ENCODE measurements around the gene ARHGAP22.

ARHGAP22 gene

DNA sequence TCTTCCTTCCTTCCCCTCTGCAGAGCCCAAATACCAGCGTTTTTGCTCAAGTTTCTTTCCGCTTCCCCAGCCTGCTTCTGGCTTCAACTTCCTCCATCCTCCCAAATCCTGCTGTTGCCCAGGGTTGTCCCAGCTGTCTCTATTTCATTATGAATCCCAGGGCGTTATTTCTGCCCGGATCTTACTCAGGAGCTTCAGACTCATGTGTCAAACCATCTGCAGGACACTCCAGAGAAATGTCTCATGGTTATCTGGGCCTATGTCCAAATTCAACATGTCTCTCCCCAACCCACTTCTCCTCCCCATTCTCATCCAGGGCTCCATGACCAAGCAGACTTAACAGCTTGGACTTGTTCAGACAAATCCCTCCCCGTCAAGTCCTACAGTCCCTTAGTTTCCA lies 15.6 kb downstream of the ARHGAP22 start:
- DNase-seq (ENCODE audit: extremely low read depth in 1 of 2, low read depth in 1 of 2) = no peak

DNA sequence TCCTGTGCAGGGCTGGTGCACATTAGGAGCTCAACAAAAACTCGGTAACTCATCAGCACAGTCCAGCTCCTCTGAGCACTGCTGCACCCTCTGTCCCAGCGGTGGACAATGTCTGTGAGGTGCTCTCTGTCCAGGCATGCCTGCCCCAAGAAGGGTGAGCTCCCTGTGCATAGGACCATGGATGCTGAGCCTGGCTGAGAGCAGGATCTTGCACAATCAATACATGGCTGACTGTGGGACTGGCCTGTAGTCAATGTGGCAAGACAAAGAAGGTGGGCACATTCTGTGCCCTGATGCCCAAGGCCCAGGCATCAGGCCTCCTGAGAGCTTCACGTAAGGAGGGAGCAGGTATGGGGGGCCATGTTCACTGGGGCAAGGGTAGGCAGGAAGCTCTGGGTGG lies 17.1 kb downstream of the ARHGAP22 start:
- no peak for DNase-seq (ENCODE audit: extremely low read depth in 1 of 2, low read depth in 1 of 2)

DNA sequence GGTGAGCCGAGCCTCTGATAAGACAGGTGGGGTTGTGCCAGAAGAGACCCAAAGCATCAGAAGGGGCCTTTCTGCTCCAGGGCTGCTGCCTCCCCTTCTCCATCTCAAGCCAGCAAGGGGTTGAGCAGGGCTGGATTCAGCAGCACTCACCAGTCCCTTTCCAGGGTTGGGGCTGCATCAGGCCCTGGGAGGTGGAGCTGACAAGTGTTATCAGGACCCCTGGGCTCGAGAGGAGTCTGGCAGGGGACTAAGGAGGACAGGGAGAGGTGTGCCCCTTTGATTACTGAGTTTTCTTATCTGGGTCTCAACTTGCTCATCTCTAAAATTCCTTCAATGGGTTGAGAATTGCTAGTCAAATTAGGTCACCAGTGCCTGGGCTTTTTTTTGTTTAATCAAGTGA lies 17.8 kb downstream of the ARHGAP22 start:
- DNase-seq (ENCODE audit: extremely low read depth in 1 of 2, low read depth in 1 of 2) = no peak

DNA sequence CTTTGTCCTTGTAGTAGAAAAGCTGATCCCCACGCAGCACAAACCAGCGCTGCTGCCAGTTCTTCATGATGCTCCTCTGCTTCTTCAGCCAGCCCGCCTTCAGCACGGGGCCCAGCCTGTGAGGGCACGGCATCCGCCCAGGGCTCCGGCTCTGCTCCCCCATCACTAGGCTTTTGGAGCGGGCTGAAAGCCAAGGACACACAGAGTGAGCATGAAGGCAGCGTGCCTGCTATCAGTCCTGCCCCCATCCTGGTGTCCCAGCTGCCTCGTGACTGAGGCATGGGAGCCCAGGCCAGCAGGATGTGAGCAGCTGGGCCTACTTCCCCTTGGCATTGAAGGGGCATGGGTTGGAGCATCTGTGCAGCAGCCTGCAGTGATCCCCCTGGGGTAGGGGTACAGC lies 21.9 kb downstream of the ARHGAP22 start:
- no peak for DNase-seq (ENCODE audit: extremely low read depth in 1 of 2, low read depth in 1 of 2)

DNA sequence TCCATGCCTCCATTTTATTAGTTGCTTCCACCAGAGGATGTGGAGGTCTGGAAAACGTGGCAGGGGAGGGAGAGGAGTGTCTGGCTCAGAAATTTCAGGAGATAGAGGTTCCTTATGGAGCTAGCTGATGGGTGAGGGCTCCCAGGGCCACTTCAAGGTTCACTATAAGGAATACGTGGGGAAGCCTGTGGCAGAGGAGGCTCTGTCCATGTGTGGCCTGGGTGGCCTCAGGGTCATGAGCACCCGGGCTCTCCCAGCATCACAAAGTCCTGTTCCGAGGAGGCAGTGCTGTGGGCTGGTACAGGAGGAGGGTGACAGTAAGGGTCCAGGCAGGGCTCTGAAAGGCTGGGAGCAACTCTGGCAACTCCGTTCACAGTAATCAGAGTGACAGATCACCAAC lies 24.6 kb downstream of the ARHGAP22 start:
- no peak for DNase-seq (ENCODE audit: extremely low read depth in 1 of 2, low read depth in 1 of 2)

DNA sequence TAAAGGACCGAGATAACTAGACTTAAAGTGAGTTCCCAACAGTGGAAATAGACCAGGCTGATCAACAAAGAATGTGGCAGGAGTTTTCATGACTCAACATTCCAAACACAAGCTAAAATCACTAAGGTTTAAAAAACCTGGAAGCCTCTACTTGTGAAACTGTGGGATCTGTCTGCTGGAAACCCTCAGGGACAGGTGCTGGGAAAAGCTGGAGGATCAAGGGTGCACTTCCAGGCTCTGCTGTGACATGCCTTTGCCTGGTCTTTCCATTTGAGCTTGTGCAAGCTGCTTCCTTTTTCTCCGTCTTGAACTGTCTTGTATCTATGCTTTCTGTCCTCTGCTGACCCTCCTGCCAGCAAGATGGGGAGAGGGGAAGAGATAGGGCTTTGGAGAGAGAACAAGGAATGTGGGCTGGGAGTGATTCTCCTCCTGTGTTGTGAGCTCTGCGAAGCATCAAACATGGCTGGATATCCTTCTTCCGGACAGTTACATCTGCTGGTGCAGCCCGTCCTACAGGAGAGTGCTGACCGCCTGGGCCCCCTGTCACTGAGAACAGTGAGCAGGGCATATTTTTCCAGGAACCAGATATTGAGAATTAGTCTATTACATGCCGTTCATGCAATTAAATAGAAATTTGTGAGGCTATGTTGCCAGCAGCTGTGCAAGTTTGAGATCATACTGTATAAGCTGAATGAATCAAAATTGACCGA lies 25.5 kb downstream of the ARHGAP22 start:
- no peak for DNase-seq (ENCODE audit: extremely low read depth in 1 of 2, low read depth in 1 of 2)

DNA sequence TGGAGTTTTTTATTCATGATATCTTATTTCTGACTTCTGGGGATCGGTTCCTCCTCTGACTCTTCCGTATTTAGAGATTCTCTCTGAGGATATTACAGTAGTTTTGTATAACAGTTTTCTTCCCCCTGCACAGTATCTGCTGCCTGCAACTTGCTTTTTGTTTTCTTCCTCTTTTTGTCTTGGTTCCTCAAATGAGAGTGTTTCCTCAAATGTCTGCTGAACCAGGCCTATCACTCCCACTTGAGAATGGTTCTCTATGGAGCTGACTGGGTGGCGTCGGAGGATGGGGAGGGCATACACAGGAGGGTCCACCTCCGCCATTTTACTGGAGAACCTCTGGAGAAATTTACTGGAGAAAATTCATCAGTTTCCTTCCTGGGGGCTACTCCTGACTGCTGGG lies 27.7 kb downstream of the ARHGAP22 start:
- DNase-seq (ENCODE audit: extremely low read depth in 1 of 2, low read depth in 1 of 2) = no peak

DNA sequence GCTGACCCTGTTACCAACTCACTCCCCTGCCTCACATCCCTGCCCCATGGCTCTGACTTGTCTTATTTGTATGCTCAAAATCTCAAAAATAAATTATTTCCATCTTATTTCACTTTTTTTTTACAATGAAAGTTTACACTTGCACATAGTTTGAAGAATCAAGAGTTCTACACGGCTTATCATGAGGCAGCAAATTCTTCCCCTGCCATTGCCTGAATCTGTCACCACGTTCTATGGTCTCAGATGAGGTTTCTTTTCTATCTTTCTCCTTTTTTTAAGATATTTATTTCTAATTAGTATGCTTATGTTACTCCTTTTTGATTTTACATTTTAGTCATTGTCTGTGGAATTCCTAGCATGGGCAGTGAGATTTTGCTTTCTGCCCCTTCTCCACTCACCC lies 28.4 kb downstream of the ARHGAP22 start:
- DNase-seq (ENCODE audit: extremely low read depth in 1 of 2, low read depth in 1 of 2) = no peak

DNA sequence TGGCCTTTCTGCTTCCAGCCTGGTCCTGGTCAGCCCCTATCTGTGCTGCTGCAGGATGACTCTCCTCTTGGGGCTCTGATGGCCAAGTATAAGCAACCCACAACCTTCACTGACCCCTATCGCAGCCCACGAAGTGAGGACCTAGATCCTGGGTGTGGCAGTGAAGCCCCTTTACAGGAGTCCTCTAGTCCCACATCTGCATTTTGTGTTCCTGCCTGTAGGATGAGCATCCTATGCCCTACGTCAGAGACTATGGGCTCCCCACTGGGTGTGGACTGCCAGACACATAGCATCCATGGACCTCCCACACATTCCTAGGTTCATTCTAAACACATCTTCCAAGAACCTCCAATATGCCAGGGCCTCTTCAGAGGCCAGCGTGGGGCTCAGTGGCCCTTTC lies 29.0 kb downstream of the ARHGAP22 start:
- no peak for DNase-seq (ENCODE audit: extremely low read depth in 1 of 2, low read depth in 1 of 2)

DNA sequence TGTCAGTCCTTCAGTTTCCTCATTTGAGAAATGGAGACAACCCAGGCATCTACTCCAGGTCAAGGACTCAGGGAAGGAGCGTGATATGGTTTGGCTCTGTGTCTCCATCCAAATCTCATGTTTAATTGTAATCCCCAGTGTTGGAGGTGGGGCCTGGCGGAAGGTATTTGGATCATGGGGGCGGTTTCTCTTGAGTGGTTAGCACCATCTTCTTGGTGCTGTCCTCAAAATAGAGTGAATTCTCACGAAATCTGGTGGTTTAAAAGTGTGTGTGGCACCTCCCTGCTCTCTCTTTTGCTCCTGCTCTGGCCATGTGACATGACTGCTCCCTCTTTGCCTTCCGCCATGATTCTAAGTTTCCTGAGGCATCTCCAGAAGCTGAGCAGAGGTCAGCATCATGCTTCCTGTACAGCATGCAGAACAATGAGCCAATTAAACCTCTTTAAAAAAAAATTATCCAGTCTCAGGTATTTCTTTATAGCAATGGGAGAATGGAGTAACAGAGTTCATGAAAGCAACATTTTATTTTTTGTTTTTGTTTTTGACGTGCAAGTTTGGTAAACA lies 30.0 kb downstream of the ARHGAP22 start:
- no peak for DNase-seq (ENCODE audit: extremely low read depth in 1 of 2, low read depth in 1 of 2)

DNA sequence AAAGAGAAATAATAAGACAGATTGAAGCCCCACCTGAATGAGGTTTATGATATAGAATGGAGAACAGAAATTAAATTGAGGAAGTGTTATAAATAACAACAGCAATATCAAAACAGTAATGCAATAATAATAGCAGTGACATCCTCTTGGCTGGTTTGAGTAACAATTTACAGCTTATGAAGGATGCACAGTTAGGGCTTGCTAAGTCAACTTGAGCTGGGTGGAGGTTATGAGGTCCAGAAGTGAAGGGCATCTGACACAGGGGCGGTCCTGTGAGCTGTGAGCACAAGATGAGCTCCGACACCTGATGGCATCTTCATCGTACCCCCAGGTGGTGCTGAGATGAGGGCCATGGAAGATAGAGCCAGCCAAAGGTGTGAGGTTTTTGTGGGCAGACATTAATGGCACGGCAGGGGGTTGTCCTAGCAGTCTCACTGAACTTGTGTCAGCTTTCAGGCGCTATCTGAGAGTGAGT lies 30.5 kb downstream of the ARHGAP22 start:
- no peak for DNase-seq (ENCODE audit: extremely low read depth in 1 of 2, low read depth in 1 of 2)

DNA sequence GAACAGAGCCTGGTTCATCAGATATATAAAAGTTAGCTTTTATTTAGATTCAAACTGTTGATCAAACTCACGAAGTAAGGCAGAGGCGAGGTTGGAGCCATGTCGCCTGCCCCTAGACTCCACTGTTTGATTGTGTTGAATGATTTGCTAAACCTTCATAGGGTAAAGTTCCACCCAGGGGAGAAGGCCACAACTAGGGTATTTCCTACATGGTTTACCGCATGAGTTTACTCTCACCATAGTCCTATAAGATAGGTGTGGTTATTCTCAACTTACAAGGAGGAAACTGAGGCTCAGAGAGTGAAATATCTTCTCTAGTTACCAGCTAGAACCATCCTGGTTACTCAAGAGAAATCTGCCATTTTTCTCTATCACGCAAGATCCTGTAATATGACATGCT lies 31.8 kb downstream of the ARHGAP22 start:
- no peak for DNase-seq (ENCODE audit: extremely low read depth in 1 of 2, low read depth in 1 of 2)

DNA sequence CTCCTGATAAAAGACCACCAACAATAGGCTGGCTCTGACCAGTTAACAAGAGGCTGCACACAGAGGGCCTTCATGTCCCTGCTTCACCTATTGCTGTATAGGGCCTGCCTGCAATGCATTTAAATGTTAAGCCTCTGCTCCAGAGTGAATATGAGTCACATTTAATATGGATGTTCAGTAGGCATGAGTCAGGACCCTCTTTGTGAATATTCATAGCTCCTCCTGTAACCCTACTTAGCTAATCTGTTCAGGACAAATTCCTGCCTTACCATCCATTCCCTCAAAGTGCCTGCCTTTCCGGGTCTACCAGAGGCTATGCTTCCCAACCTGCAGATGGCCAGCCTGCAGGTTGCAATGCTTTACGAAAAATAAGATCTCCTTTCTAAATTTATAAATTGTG lies 32.5 kb downstream of the ARHGAP22 start:
- no peak for DNase-seq (ENCODE audit: extremely low read depth in 1 of 2, low read depth in 1 of 2)

DNA sequence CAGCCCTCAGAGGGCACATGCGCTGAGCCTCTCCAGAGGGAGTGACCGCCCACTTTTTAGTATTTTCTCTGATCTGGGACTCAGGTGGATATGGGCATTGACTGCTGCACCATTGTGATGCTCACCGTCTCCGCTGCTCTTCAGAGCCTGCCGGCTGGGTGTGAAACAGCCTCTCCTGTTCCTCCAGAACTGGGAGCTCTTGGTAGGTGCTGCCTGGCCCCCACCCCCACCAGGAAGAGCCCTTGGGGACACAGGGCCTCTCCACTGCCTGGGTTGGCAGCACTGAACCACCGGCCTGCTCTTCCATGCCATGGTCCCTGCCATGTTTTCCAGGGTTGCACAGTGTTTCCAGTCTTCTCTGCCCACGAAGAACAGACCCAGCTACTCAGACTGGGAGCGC lies 36.3 kb downstream of the ARHGAP22 start:
- DNase-seq (ENCODE audit: extremely low read depth in 1 of 2, low read depth in 1 of 2) = no peak

DNA sequence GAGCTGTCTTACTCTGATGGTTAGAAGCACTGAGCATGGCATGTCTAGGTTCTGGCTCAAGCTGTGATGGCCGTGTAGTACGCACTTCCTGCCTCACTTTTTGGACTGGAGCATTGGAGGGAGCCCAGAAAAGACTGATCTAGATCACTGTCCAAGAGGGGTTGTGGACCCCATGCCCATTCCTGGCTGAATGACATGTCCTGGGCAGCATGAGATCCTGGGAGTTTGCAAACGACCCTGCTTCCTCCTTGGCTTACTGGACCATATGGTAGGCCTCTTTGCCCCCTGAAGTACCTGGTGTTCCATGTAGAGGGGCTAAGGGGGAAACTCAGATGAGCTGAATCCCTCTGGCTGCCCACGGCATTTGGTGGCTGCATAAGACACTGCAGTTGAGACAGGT lies 36.7 kb downstream of the ARHGAP22 start:
- no peak for DNase-seq (ENCODE audit: extremely low read depth in 1 of 2, low read depth in 1 of 2)

DNA sequence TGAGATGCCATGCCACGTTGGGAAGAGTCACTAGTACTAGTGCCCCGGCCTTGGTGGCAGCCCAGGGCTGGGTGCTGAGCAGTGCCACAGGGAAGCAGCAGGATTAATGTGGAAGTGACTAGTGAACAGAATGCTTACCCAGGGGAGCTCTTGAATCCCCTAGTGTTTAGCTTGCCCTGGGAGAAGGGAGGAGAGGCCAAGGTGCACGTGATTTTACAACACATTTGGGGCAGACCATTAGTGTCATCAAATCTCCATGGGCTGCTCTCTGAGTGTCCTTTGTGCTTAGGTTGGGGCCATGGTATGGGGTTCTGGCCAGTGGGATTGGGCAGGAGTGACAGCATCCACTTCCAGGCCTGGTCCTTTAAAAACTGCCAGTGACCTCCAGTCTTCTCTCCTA lies 37.5 kb downstream of the ARHGAP22 start:
- DNase-seq (ENCODE audit: extremely low read depth in 1 of 2, low read depth in 1 of 2) = no peak

DNA sequence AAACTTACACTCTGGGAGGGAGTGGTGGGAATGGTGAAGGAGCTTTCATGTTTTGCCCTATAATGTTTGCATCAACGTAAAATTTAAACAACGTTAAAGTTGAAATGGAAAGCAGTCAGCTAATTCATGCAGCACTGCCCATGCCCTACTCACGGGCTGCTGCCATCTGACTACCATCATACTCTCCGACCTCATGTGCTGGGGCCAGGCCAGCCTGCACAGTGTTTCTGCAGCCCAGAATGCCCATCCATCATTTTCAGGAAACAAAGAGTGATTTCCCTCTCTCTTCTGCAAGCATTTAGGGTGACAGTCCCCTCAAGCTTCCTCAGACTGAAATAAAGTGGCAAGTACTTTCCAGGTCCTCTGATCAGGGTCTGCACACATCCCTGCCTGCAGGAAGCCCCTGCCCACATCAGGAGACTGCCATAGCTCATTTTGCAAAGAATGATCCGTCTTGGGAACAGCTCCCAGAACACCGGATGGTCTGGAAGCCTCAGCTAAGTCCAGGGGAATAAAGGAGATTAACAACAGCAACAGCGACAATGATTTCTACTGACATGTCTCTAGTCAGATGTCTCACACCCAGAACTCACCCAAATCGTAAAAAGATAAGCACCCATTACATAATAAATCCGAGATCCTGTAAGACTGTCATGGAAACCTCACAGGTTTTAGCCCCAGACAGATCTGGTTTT lies 40.3 kb downstream of the ARHGAP22 start:
- no peak for DNase-seq (ENCODE audit: extremely low read depth in 1 of 2, low read depth in 1 of 2)

DNA sequence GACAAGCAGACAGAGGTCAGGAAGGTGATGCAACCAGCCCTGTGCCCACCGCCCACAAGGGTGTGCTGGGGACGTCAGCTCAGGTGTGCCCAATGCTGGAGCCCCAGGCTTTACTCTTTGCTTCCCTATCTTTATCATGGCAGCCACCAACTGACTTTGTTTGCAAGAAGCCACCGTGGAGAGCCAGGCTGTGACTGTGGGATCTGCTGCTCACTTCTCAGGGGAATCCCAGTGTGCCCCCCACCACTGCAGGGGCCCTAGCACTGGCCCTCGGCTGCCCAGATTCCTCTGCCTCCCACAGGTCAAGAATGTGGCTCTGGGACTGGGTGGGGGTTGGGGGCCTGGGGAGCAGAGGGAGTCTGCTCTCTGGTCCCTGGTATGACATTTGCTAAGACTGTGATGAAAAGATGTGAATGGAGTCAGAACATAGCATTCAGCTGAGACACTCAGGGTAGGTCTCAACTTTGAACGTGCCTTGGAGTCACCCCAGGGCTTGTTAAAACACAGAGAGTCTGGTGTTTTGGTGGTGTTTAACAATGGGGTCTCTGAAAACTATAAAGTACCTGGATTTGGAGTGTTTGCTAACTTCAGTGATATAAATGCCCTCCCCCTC lies 47.3 kb downstream of the ARHGAP22 start:
- DNase-seq (ENCODE audit: extremely low read depth in 1 of 2, low read depth in 1 of 2) = no peak

DNA sequence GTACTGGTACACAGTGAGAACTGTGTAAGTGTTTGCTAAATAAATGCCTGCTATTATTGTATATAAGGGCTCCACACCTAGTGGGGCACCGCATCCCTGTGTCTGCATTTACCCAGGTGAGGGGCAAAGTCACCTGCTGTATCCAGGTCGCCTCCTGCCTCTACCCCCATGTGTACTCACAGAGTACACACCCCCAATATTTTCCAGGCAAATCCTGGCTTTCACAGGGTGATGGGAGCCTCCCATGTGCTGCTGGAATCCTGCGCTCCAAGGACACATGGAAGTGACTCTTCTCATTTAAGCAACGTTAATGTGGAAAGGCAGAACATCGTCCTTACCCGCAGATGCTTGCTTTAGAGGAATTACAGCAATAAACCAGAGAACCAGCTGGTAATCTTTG lies 48.2 kb downstream of the ARHGAP22 start:
- DNase-seq (ENCODE audit: extremely low read depth in 1 of 2, low read depth in 1 of 2) = no peak

DNA sequence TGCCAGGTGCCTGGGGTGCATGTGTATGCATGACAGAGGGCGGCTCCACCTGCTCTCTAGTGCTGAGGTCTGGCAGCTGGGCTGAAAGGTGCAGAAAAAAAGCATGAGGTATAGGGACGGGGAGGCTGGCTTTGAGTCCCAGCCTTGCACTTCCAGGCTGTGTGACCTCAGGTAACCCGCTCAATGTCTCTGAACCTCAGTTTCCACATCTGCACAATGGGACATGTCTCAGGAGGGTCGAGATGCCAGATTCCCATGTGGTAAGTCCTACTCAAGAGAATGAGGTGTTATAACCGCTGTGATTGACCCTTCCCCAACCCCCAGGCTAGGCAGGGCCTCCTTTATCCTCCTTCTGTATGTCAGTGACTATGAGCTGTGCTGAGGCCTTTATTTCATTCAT lies 48.8 kb downstream of the ARHGAP22 start:
- no peak for DNase-seq (ENCODE audit: extremely low read depth in 1 of 2, low read depth in 1 of 2)

DNA sequence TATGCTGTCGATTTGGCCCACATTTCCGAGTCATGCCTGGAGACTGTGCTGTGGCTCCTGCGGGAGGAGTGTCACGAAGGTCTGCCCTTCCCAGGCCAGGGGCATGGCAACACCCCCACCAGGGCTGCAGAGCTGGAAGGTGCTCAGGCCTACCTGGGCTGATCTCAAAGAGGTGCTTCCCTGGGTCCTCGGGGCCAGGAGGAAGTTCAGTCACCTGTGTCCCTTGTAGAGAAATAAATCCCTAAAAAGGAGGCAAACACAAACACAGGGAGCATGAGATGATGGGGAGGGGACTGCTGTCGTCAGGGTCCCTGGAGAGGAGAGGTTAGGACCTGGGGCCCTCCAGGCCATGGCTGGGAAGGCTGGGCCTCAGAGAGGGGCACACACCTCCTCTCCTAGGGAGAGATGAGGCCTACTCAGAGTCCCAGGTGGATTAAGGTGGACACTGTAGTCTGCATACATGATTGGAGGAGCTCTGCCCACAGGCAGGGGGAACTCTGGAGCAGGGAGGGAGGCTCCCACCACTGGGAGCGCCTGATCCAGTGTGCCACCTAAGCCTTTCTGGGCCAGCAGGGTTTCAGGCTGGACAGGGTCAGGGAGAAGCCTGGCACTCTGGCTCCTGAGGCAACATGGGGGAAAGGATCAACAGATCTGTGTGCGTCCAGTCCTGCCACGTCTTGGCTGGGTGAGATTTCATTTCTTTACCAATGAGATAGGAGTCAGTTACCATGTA lies 49.4 kb downstream of the ARHGAP22 start:
- DNase-seq (ENCODE audit: extremely low read depth in 1 of 2, low read depth in 1 of 2) = no peak
